CD4-positive, alpha-beta T cell treated with Interleukin-4 for 4 hours (primary cell): ENCODE data around the gene CADM1.

Experiments used
- DNase-seq: peaks from one replicate; pipeline ENCODE4 v3.0.0-alpha.2; 2020

CADM1 gene

DNA sequence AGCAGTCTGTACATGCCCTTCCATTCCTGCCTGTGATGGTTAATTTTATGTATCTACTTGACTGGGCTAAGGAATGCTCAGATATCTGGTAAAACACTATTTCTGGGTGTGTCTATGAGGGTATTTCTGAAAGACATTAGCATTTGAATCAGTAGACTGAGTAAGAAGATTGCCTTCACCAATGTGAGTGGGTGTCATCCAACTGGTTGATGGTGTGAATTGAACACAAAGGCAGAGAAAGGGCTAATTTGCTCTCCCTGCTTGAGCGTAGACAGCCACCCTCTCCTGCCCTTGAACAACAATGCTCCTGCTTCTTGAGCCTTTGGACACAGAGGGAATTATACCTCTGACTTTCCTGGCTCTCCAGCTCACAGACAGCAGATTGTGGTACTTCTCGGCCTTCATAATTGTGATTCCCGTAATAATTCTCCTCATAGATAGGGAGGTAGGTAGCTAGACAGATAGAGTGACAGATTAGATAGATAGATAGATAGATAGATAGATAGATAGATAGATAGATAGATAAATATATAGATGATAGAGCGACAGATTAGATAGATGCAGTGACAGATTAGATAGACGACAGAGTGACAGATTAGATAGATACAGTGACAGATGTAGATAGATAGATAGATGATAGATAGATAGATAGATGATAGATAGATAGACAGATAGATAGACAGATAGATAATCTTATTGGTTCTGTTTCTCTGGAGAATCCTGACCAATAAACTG lies 370.6 kb downstream of the CADM1 start:
- no peak for DNase-seq

DNA sequence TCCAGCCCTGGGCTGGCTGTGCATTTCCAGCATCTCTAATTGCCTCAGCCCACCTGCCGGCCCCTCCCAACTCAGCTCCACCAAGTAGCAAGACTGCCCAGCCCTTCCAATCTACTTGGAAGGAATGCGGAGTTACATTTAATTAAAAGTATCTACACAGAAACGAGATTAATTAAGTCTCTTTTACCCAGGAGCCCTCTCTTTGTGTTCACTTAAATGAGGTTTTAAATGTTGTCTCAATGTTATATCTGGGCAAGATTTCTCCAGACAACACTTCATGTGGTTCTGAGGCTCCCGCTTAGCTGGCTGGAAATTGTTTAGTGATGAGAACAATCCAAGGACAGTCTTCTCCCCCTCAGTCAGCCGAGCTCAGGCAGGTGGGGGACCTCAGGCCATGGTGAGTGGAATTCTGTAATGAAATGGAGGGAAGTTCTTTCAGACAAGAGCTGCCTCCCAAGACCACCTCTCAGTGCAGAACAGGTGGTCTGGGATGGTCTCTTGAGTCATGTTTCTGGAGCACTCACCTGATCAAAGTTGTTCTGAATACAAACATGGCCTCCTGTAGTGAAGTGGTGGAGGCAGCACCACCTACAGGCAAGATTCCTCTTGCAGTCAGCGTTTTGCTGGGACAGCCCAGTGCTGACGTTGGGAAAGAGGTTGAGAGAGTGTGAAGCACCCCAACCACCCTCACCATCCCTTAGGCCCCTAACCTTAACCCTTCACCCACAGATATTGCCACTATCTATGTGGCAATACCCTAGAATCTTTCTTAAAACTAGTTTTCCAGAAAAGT lies 371.6 kb downstream of the CADM1 start:
- no peak for DNase-seq

DNA sequence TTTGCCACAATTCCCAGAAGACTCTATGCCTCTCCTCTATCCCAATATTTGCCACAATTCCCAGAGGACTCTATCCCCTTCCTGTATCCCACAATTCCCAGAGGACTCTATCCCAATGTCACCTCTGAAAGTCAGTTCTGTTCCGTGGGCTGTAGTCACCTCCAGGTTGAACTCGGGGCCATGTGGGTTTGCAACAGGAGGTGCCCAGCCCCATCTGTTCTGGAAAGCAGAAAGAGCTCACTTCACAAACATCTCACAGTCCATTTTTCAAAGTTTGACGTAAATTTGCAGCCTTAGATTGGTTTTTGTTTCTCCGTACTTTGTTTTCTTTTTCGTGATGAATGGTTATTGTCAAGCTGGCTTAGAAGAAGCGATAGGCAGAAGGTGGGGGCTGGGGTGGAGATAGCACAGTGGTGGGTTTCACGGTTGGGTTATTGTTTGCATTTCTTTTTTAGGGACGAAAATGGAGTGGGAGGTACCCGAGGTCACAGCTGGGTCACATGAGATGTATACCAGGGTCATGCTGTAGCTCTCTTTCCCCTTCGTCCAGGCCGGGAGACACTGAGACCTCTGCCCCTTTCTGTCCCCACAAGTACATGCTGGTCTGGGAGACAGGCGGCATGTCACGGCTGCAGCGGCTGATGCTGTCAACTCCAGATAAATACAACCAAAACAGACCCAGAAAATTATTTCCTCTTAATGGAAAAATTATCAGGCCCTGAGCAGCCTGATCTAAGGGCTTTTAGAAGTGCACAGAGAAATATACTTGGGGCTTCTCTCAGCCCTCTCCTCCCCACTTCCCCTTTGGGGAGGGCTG lies 374.5 kb downstream of the CADM1 start:
- no peak for DNase-seq

DNA sequence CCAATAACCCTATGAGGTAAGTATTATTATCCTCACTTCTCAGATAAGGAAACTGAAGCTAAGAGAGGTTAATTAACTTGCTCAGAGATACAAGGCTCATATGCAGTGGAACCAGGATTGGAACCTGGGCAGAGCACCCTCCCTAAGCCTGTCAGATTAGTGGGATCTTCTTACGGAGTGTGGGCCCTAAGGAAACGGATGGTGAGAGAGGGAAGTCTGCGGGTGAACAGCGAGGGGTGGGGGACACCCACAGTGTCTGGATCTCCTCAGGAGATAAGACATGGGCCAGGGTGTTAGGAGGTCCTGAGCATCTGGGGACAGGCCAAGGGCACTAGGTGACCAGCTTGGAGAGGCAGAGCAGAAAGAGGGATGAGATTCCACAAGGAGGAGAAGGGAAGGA lies 376.0 kb downstream of the CADM1 start:
- DNase-seq, result no peak

DNA sequence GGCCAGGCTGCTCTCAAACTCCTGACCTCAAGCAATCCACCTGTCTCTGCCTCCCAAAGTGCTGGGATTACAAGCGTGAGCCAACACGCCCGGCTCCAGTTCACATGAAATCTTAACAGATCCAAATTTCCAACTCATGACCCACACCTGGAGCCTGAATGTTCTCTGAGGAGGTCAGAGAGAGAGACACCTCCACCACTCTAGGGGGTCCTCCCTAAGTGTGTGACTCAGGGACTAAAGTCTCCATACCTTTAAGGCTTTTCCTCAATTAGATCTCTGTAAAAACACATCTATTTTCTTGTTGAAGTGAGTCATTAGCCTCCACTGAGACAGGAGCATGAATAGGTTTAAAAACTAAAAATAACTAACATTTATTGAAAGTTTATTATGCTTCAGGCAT lies 376.4 kb downstream of the CADM1 start:
- no peak for DNase-seq

DNA sequence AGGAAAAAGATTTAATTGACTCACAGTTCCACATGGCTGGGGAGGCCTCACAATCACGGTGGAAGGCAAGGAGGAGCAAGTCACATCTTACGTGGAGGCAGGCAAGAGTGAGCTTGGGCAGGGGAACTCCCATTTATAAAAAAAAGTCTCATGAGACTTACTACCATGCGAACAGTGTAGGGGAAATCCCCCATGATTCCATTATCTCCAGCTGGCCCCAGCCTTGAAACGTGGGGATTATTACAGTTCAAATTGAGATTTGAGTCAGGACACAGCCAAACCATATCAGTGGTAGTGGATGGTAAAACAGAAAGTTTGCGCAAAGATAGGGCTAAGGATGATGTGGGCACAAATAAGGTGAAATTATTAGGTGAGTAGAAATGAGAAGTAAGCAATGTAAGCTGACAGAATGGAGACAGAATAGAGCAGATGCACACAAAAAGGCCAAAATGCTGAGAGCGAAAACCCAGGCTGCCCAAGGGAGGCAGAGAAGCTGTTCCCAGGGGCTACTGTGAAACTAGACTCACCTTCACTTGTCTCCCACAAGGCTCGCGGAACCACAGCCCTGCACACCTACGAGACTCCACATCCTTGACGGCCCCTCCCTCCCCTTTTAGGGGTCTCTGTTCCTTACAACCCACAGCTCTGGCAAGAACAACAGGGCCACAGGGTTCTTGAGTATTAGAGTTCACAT lies 377.6 kb downstream of the CADM1 start:
- no peak for DNase-seq

DNA sequence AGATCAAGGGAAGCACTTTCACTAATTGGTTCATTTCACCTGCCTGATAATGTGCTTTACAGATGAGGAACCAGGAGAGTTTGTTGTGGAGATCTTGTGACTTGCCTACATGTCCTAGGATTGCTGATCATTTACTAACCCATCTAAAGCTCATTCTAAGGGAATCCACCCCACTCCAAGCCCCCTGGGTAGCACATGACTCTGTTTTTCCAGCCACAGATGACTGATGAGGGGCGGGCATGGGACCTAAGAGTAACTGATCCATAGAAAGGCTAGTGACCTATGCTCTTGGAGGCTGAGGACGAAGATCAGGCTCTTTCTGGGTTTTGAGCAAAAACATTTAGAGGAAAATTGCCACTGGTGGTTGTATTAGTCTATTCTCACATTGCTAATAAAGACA lies 378.1 kb downstream of the CADM1 start:
- no peak for DNase-seq

DNA sequence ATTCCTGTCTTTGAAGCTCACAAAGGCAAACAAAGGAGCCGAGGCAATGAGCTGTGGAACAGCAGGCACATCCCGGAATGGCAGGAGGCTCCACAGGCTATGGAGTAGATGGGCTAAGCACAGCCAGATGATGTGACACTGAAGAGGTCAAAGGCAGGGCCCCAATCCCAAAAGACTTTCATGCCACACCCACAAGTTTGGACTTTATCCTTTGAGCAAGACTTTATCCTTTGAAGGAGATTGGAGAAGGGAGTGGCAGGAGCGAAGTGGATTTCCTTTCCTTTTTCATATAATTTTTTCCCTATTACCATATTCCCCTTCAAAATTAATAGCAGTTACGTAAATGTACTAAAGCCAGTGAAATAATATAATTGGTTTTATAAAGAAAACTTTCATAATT lies 379.4 kb downstream of the CADM1 start:
- DNase-seq, result no peak

DNA sequence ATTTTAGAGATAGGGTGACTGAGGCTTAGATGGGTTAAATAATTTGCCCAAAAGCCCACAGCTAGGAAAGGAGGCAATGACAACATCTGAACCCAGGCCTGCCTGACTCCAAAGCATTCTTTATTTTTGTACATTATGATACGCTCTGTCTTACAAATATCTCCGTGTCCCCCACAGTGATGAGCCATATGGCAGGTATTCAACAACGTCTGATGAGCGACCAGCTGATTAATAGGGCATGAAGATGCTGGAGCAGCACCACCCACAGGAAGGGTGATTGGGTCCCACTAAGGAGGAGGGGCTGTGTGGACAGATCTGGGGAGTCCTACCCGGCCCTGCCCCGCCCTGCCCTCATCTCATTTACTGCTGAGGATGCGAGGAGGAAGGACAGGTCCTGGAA lies 380.6 kb downstream of the CADM1 start:
- no peak for DNase-seq

DNA sequence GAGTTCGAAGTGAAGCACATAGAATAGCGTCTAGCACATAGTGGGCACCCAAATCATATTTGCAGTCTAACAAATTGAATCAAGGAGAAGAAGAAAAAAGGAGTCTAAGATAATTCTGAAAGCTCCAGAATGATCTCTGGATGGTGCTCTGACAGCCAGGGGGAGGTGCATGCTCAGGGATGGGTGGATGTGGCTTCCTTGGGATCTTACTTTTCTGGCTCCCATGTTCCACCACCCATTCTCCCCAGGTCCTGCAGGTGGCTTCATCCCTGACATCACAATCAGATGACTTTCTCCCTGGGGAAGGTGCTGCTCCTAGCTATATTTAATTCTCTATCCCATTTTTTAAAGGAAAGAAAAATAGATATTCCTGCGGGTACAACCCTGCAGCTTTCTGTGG lies 381.9 kb downstream of the CADM1 start:
- no peak for DNase-seq
